HCT116 (cell line): ENCODE results near the gene SNX25. TPM values are rescaled to one million over a fixed set of nuclear protein-coding genes. Genes with fewer than 3 reads are reported as not detected.
A peak's percentile ranks its signal among the peaks of the same experiment; 100 is the strongest.

ENCODE experiments used
- ATAC-seq: fragments of 200-7000 bp; cut with Tn5 transposase; 2 replicates; pipeline ENCODE4 v1.9.1; 2020; ENCODE audit warnings: mild to moderate bottlenecking, moderate library complexity
- BruUV-seq: library from RNA; stranded (reverse); fragments of 400-500 nt; replicated peaks from 2 replicates; lab custom pipeline; 2021; lab: Mats Ljungman, UMichigan
- CTCF ChIA-PET: fragments of 300-600 bp; sonication (Branson Sonifier 250); formaldehyde crosslinking; loops from one replicate; lab custom pipeline; 2021; ENCODE audit warnings: antibody characterized with exemption; lab: Charles Lee
- POLR2A ChIA-PET: fragments of 300-600, 350-600 bp; sonication (Branson Sonifier 250); formaldehyde crosslinking; loops from one replicate; lab custom pipeline; 2021; ENCODE audit warnings: antibody characterized with exemption; lab: Charles Lee
- RAD21 ChIA-PET, 2 experiments: fragments of 300-600 bp; sonication (Branson Sonifier 250); formaldehyde crosslinking; loops; one replicate each; lab custom pipeline; 2023; ENCODE audit warnings: low total read pairs in 2 of 2; ENCODE audit not compliant: uncharacterized antibody in 2 of 2, unreplicated experiment in 2 of 2, low non-redundant PET in 1 of 2; lab: Charles Lee
- DNase-seq: peaks from one replicate; pipeline ENCODE4 v3.0.0-alpha.2; 2010; ENCODE audit warnings: low read depth, low spot score
- H2AFZ ChIP-seq: fragments of 200-600 bp; shearing (Covaris generic), sonication (generic); 2 replicates; pipeline ENCODE4 v1.6.1; 2017; ENCODE audit warnings: low read depth, mixed run types, mixed read lengths, antibody characterized with exemption, low read length; ENCODE audit not compliant: poor library complexity, severe bottlenecking
- H3K27ac ChIP-seq: 2 replicates; pipeline ENCODE4 v1.5.1; 2012; ENCODE audit warnings: low read depth, low read length
- H3K27me3 ChIP-seq: fragments of 200-600 bp; sonication (generic); 2 replicates; pipeline ENCODE4 v1.6.1; 2016; ENCODE audit warnings: mixed run types, low read length, mixed read lengths; ENCODE audit not compliant: insufficient read depth
- H3K36me3 ChIP-seq, 2 experiments: fragments of 200-500 bp in 1 of 2; fragments of 200-600 bp in 1 of 2; sonication (Bioruptor generic) in 1 of 2; sonication (generic) in 1 of 2; 2 replicates each; pipeline versions ENCODE4 v1.5.1 to v1.6.1; 2014 to 2016; ENCODE audit warnings: low read length in 2 of 2, inconsistent platforms in 1 of 2, mixed read lengths in 1 of 2, mixed run types in 1 of 2; ENCODE audit not compliant: insufficient read depth in 2 of 2, control insufficient read depth in 1 of 2
- H3K4me1 ChIP-seq, 2 experiments: fragments of 200-600 bp in 1 of 2; sonication (generic) in 1 of 2; 2 replicates each; pipeline versions ENCODE4 v1.5.1 to v1.6.1; 2012 to 2017; ENCODE audit warnings: low read length in 2 of 2, inconsistent platforms in 1 of 2, mild to moderate bottlenecking in 1 of 2, mixed read lengths in 1 of 2, mixed run types in 1 of 2, moderate library complexity in 1 of 2; ENCODE audit not compliant: insufficient read depth in 2 of 2, control insufficient read depth in 1 of 2
- H3K4me2 ChIP-seq: fragments of 200-600 bp; sonication (generic); 2 replicates; pipeline ENCODE4 v1.6.1; 2017; ENCODE audit warnings: mixed run types, low read length, mixed read lengths
- H3K4me3 ChIP-seq, 2 experiments: fragments of 200-600 bp in 1 of 2; sonication (generic) in 1 of 2; replicated peaks in 1 of 2; 2 replicates each; pipeline ENCODE4 v1.5.1; 2011 to 2016; ENCODE audit warnings: low read length in 2 of 2, control low read depth in 1 of 2, low read depth in 1 of 2, mild to moderate bottlenecking in 1 of 2, mixed read lengths in 1 of 2, mixed run types in 1 of 2
- H3K79me2 ChIP-seq: fragments of 200-600 bp; sonication (generic); 2 replicates; pipeline ENCODE4 v1.6.1; 2017; ENCODE audit warnings: mild to moderate bottlenecking, mixed run types, low read length, moderate library complexity, mixed read lengths; ENCODE audit not compliant: insufficient read depth
- H3K9ac ChIP-seq: fragments of 200-600 bp; sonication (generic); 2 replicates; pipeline ENCODE4 v1.6.1; 2016; ENCODE audit warnings: low read length, mixed read lengths
- H3K9me2 ChIP-seq: fragments of 200-600 bp; sonication (generic), shearing (Covaris generic); 2 replicates; pipeline ENCODE4 v1.6.1; 2017; ENCODE audit warnings: mixed run types, mild to moderate bottlenecking, moderate library complexity; ENCODE audit not compliant: insufficient read depth
- H3K9me3 ChIP-seq, 2 experiments: fragments of 200-500 bp in 1 of 2; fragments of 200-600 bp in 1 of 2; sonication (Bioruptor generic) in 1 of 2; sonication (generic) in 1 of 2; 2 replicates each; pipeline ENCODE4 v1.6.1; 2014 to 2017; ENCODE audit warnings: low read length in 2 of 2, mixed read lengths in 2 of 2, inconsistent platforms in 1 of 2, low read depth in 1 of 2, mild to moderate bottlenecking in 1 of 2, mixed run types in 1 of 2, moderate library complexity in 1 of 2; ENCODE audit not compliant: control insufficient read depth in 1 of 2, insufficient read depth in 1 of 2
- H4K20me1 ChIP-seq: fragments of 200-600 bp; sonication (generic), shearing (Covaris generic); 2 replicates; pipeline ENCODE4 v1.6.1; 2017; ENCODE audit warnings: mixed run types, mild to moderate bottlenecking, moderate library complexity; ENCODE audit not compliant: insufficient read depth
- CBX3 ChIP-seq: IDR thresholded peaks from 2 replicates; pipeline ENCODE4 v1.6.1; 2012; ENCODE audit warnings: low read depth
- ELF1 ChIP-seq: IDR thresholded peaks from 2 replicates; pipeline ENCODE4 v1.6.1; 2012; ENCODE audit warnings: low read depth, borderline replicate concordance
- EZH2phosphoT487 ChIP-seq: fragments of 200-600 bp; IDR thresholded peaks from 2 replicates; pipeline ENCODE4 v1.6.1; 2018; ENCODE audit warnings: antibody characterized with exemption, borderline replicate concordance
- FOSL1 ChIP-seq: IDR thresholded peaks from 2 replicates; pipeline ENCODE4 v1.6.1; 2012; ENCODE audit warnings: low read depth
- MAX ChIP-seq: IDR thresholded peaks from 2 replicates; pipeline ENCODE4 v1.6.1; 2012
- POLR2A ChIP-seq: IDR thresholded peaks from 2 replicates; pipeline ENCODE4 v1.7.0; 2011; ENCODE audit warnings: borderline replicate concordance; ENCODE audit not compliant: insufficient read depth, insufficient read length; ENCODE audit errors: extremely low read depth
- POLR2AphosphoS5 ChIP-seq: IDR thresholded peaks from 2 replicates; pipeline ENCODE4 v1.6.1; 2011; ENCODE audit warnings: mild to moderate bottlenecking, low read depth, low read length, moderate library complexity
- RAD21 ChIP-seq: IDR thresholded peaks from 2 replicates; pipeline ENCODE4 v1.6.1; 2012; ENCODE audit warnings: low read depth, mild to moderate bottlenecking
- SP1 ChIP-seq: IDR thresholded peaks from 2 replicates; pipeline ENCODE4 v1.6.1; 2012; ENCODE audit warnings: low read depth
- SRF ChIP-seq: IDR thresholded peaks from 2 replicates; pipeline ENCODE4 v1.6.1; 2012; ENCODE audit warnings: low read depth
- TCF7L2 ChIP-seq: IDR thresholded peaks from 2 replicates; pipeline ENCODE4 v1.7.0; 2011; ENCODE audit warnings: borderline replicate concordance, inconsistent platforms; ENCODE audit not compliant: insufficient read depth, insufficient read length; ENCODE audit errors: extremely low read depth
- ZFX ChIP-seq: fragments of 450-650 bp; IDR thresholded peaks from 2 replicates; pipeline ENCODE4 v1.6.1; 2017
- ZNF274 ChIP-seq: fragments of 200-500 bp; sonication (Bioruptor generic); IDR thresholded peaks from 2 replicates; pipeline ENCODE4 v1.6.1; 2014; ENCODE audit warnings: mild to moderate bottlenecking, low read depth, low read length, inconsistent platforms
- intact Hi-C: fragments of 100-400 bp; cut with micrococcal nuclease; formaldehyde crosslinking; loops from 2 replicates; pipeline ENCODE4 v1.10.0; 2022
- total RNA-seq: library from RNA; stranded (reverse); gene quantifications from one replicate; pipeline ENCODE4 v1.2.1, GENCODE V29; 2021; ENCODE audit not compliant: unreplicated experiment
- TF ChIP-seq, protein P1 (sequence below): IDR thresholded peaks from 2 replicates; pipeline ENCODE4 v1.6.1; 2011; ENCODE audit warnings: mild to moderate bottlenecking, low read length, moderate library complexity; ENCODE audit not compliant: insufficient replicate concordance; ENCODE audit errors: extremely low read depth

Gene SNX25
- total RNA-seq, 1 experiment from 2014 or later: 20.9 TPM

GRCh38 chr4:185296665-185297460 is 87.5 kb downstream of the SNX25 start:
- Histone ChIP-seq H3K27ac (no peak overlapping the region), H3K9ac (no peak overlapping the region), H3K36me3 (no peaks in the 10 kb centered on the region; a peak in 1 of 4 replicates), H3K9me3 (no peaks in the 10 kb centered on the region), H4K20me1 (no peaks in the 10 kb centered on the region), H3K4me1 (peaks cover 12 to 45% of the 10 kb centered on the region in 2 experiments), H2AFZ (no peak overlapping the region), H3K27me3 (no peaks in the 10 kb centered on the region), H3K4me2 (peak overlapping the region; percentile 71; the same call in 1 of the 2 replicates), H3K4me3 (no peak overlapping the region), H3K79me2 (no peaks in the 10 kb centered on the region), H3K9me2 (no peaks in the 10 kb centered on the region)
- TF ChIP-seq, protein P1, sequence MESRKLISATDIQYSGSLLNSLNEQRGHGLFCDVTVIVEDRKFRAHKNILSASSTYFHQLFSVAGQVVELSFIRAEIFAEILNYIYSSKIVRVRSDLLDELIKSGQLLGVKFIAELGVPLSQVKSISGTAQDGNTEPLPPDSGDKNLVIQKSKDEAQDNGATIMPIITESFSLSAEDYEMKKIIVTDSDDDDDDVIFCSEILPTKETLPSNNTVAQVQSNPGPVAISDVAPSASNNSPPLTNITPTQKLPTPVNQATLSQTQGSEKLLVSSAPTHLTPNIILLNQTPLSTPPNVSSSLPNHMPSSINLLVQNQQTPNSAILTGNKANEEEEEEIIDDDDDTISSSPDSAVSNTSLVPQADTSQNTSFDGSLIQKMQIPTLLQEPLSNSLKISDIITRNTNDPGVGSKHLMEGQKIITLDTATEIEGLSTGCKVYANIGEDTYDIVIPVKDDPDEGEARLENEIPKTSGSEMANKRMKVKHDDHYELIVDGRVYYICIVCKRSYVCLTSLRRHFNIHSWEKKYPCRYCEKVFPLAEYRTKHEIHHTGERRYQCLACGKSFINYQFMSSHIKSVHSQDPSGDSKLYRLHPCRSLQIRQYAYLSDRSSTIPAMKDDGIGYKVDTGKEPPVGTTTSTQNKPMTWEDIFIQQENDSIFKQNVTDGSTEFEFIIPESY: no peak
- RAD21 ChIA-PET: no interaction called here
- DNase-seq (no peak), ATAC-seq (no peak)
- CTCF ChIA-PET: no interaction called here
- POLR2A ChIA-PET: no interaction called here
- intact Hi-C loops: no loop called here
- no TSS peak for BruUV-seq

DNA sequence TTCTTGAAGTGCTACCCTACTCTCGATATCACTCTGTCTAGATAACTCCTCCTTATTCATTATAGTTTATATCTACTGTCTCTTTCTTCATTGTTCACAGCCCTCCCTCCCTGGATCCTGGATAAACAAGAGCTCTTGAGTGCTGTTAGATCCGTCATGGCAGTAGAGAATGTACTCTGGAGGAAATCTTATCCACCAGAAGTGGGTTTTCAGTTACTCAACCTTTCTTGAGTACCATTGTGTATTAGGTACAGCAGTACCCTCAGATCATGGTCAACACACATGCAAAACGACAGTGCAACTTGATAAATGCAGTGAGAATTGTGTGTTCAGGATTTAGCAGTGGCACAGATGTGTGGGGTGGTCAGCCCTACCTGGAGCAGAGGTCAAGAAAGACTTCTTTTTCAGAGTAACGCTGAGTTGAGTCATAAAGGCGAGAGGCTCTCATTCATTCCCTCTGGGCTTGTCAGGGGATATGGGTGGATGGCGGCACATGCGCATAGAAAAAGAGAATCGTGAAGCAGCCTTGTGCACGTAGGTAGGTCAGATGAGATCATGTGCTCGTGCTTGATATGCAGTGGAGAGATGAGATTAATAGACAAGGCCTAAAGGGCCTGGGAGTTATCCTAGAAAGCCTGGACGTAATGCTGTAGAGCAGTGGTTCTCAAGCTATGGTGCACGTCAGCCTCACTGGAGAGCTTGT is 89.5 kb downstream of the SNX25 start:
- H3K9me3 ChIP-seq: no peaks in the 10 kb centered on the region
- peak; percentile 75 for DNase-seq
- no TSS peak for BruUV-seq
- H3K9me2 ChIP-seq: no peaks in the 10 kb centered on the region
- H3K36me3 ChIP-seq: no peaks in the 10 kb centered on the region
- H3K9ac ChIP-seq: peak overlapping the region; percentile 50
- peak overlapping the region; percentile 71 for H3K27ac ChIP-seq
- CTCF ChIA-PET: no interaction called here
- RAD21 ChIA-PET: no interaction called here
- H2AFZ ChIP-seq: no peak overlapping the region
- intact Hi-C loops: no loop called here
- POLR2A ChIA-PET: interaction anchor here (0.7 to 1.4 kb wide), 2 partner anchors 13 to 20 kb away, joined by 3 to 4 read pairs; no protein-coding TSS in a partner anchor
- no peaks in the 10 kb centered on the region for H4K20me1 ChIP-seq
- H3K79me2 ChIP-seq: no peaks in the 10 kb centered on the region
- peak overlapping the region; percentile 71 for H3K4me2 ChIP-seq
- H3K4me1 ChIP-seq: peaks cover 21 to 59% of the 10 kb centered on the region in 2 experiments
- peak; percentile 87 for ATAC-seq
- peak overlapping the region in 1 of 2 experiments; percentile 23; a peak in 2 of 4 replicates for H3K4me3 ChIP-seq
- no peaks in the 10 kb centered on the region for H3K27me3 ChIP-seq
- TF ChIP-seq MAX: peak; percentile 70; the same call in 1 of the 2 replicates
- TF ChIP-seq ELF1: no peak
- TF ChIP-seq RAD21: no peak
- TF ChIP-seq ZNF274: no peak
- TF ChIP-seq POLR2A: no peak
- peak; percentile 89 for TF ChIP-seq FOSL1
- peak; percentile 27; the same call in 1 of the 2 replicates for TF ChIP-seq POLR2AphosphoS5
- no peak for TF ChIP-seq EZH2phosphoT487
- TF ChIP-seq TCF7L2: no peak
- TF ChIP-seq, protein P1: no peak
- TF ChIP-seq ZFX: no peak
- TF ChIP-seq SRF: peak; percentile 59
- TF ChIP-seq SP1: peak; percentile 60
- TF ChIP-seq CBX3: 0 out of 2 replicates have a peak, but pooled peaks have one; percentile 41
